SK-N-MC (cell line): Measurements from ENCODE around the gene ARL4D.
A peak's percentile ranks its signal among the peaks of the same experiment; 100 is the strongest.
"Not testable (repeated sequence)": the region's sequence is repeated elsewhere in the genome, so short reads cannot be mapped to it uniquely, and the experiment has no call there.

Experiments
- DNase-seq: peaks from one replicate; pipeline ENCODE4 v3.0.0-alpha.2; 2011; ENCODE audit warnings: low read depth, low spot score
- H3K27ac ChIP-seq: fragments of 200-600 bp; sonication (generic); 2 replicates; pipeline ENCODE4 v1.5.1; 2016; ENCODE audit warnings: mixed run types
- H3K36me3 ChIP-seq: fragments of 200-600 bp; sonication (generic); 2 replicates; pipeline ENCODE4 v1.6.1; 2017; ENCODE audit warnings: antibody characterized with exemption, low read length, mixed read lengths; ENCODE audit not compliant: insufficient read depth
- H3K4me3 ChIP-seq: fragments of 200-600 bp; sonication (generic); 2 replicates; pipeline ENCODE4 v1.5.1; 2016
- H3K9ac ChIP-seq: fragments of 200-600 bp; sonication (generic); 2 replicates; pipeline ENCODE4 v1.8.0; 2017; ENCODE audit warnings: mixed run types, mixed read lengths; ENCODE audit not compliant: insufficient read length
- H3K9me3 ChIP-seq: fragments of 200-600 bp; sonication (generic); 2 replicates; pipeline ENCODE4 v1.6.1; 2017; ENCODE audit warnings: low read depth, mild to moderate bottlenecking, antibody characterized with exemption, low read length, moderate library complexity, mixed read lengths
- EZH2 ChIP-seq: fragments of 200-600 bp; sonication (generic); IDR thresholded peaks from one replicate; pipeline ENCODE4 v1.6.1; 2017; ENCODE audit warnings: antibody characterized with exemption
- FOXP2 ChIP-seq: optimal IDR thresholded peaks from 2 replicates; pipeline ENCODE3; 2011; ENCODE audit warnings: mild to moderate bottlenecking, moderate library complexity; ENCODE audit not compliant: insufficient read depth; ENCODE audit errors: extremely low read length, control extremely low read depth
- POLR2AphosphoS5 ChIP-seq: IDR thresholded peaks from 2 replicates; pipeline ENCODE4 v1.6.1; 2012; ENCODE audit warnings: mild to moderate bottlenecking, low read depth, low read length, borderline replicate concordance

The ARL4D gene

GRCh38 chr17:43366891-43367736 lies 31.7 kb upstream of the ARL4D start:
- Histone ChIP-seq H3K36me3 (no peaks in the 10 kb centered on the region), H3K9me3 (no peaks in the 10 kb centered on the region), H3K27ac (peak overlapping the region; percentile 79), H3K9ac (no peak overlapping the region), H3K4me3 (no peak overlapping the region)
- TF ChIP-seq FOXP2 (no peak), POLR2AphosphoS5 (no peak), EZH2 (no peak)
- no peak for DNase-seq

DNA sequence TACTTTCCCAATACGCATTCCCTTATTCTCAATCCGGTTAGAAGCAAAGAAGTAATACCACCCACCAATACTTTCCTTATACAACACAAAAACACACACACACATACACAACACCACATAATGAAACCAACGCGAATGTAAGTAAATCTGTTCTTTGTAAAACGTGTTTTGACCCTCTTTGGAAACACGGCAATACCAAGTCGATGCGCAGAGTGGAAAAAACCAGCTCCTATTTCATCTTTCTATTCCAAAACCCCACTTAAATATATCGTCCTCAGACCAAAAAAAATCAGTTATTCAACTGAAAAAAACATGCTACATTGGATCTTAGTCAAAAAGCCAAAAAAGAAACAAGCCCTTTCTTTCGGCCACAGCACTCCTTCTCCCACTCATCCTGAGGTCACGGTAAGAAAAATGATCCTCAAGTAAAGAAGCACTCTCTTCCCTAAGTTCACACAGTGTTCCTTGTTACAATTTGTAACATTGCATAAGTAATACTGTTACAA lies 31.0 kb upstream of the ARL4D start:
- Histone ChIP-seq H3K4me3 (no peak overlapping the region), H3K9ac (peak overlapping the region; percentile 65), H3K36me3 (no peaks in the 10 kb centered on the region), H3K9me3 (no peaks in the 10 kb centered on the region), H3K27ac (peak overlapping the region; percentile 79)
- TF ChIP-seq FOXP2 (no peak), EZH2 (no peak), POLR2AphosphoS5 (peak; percentile 100)
- peak; percentile 66 for DNase-seq

GRCh38 chr17:43368740-43369506 lies 29.9 kb upstream of the ARL4D start:
- Histone ChIP-seq H3K4me3 (no peak overlapping the region), H3K9ac (no peak overlapping the region), H3K27ac (no peak overlapping the region), H3K9me3 (no peaks in the 10 kb centered on the region), H3K36me3 (no peaks in the 10 kb centered on the region)
- TF ChIP-seq FOXP2 (no peak), EZH2 (no peak), POLR2AphosphoS5 (no peak)
- no peak for DNase-seq

GRCh38 chr17:43369986-43370385 lies 28.8 kb upstream of the ARL4D start:
- no peak overlapping the region for H3K4me3 ChIP-seq
- TF ChIP-seq FOXP2 (no peak), EZH2 (no peak), POLR2AphosphoS5 (no peak)
- H3K9ac ChIP-seq, result no peak overlapping the region

DNA sequence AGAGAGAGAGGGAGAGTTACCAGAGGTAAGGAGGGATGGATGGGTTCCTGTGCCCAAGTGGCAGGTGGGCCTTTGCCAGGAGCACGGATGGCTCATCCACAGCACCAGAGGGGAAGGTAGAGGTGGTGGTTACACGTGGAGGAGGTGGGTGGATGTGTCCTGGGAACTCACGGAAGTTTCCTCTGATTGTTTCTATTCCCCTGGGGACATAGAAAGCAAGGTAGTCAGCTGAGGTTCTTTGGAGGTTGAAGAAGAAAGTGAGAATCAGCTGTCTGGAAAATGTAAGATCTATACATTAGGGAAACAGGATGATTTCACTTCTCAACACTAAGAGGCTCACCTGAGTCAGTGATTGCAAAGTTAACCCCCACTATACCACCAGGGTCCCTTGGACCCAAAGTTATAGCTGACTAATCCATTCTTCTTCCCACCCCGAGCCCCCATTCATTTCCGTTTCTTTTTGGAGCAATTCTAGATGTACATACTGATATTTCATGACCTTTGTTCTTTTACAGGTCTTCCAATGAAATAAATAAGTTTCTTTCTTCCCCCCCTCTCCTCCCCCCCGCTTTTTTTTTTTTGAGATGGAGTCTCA lies 27.5 kb upstream of the ARL4D start:
- DNase-seq, result no peak
- Histone ChIP-seq H3K36me3 (no peaks in the 10 kb centered on the region), H3K4me3 (no peak overlapping the region), H3K9me3 (no peaks in the 10 kb centered on the region), H3K9ac (no peak overlapping the region), H3K27ac (no peak overlapping the region)
- TF ChIP-seq FOXP2, result no peak
- TF ChIP-seq POLR2AphosphoS5, result no peak
- no peak for TF ChIP-seq EZH2

More at GRCh38 chr17:43369986-43370385, 28.8 kb upstream of the ARL4D start:
- DNase-seq, result no peak
- Histone ChIP-seq H3K9me3 (no peaks in the 10 kb centered on the region), H3K27ac (no peak overlapping the region), H3K36me3 (no peaks in the 10 kb centered on the region)

- H3K27ac ChIP-seq, result no peak overlapping the region
- no peaks in the 10 kb centered on the region for H3K36me3 ChIP-seq
- no peak for DNase-seq
- no peak overlapping the region for H3K9ac ChIP-seq
- TF ChIP-seq FOXP2 (no peak), POLR2AphosphoS5 (no peak), EZH2 (no peak)
- H3K4me3 ChIP-seq, result no peak overlapping the region
- no peaks in the 10 kb centered on the region for H3K9me3 ChIP-seq
These were observed 26.4 kb upstream of the ARL4D start for GRCh38 chr17:43372273-43372911.

DNA sequence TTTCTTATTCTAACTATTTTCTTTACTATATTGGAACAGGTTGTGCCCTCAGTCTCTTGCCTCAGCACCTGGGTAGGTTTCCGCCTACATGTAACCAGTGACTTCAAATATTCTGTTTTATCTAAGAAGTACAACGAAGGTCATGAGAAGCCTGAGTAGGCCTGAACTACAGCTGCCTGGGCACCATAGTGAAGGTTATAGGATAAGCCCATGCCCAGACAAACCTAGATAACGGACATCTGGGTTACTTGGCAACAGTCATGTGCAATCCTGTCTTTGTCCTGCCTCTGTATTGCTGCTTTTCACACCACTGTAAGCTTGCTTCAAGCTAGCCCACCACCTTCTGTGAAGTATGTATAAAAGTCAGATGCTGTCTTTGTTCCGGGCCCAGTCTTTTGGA lies 25.4 kb upstream of the ARL4D start:
- DNase-seq, result no peak
- Histone ChIP-seq H3K27ac (no peak overlapping the region), H3K4me3 (no peak overlapping the region), H3K9ac (no peak overlapping the region), H3K9me3 (no peaks in the 10 kb centered on the region), H3K36me3 (no peaks in the 10 kb centered on the region)
- TF ChIP-seq FOXP2 (no peak), POLR2AphosphoS5 (no peak), EZH2 (no peak)

DNA sequence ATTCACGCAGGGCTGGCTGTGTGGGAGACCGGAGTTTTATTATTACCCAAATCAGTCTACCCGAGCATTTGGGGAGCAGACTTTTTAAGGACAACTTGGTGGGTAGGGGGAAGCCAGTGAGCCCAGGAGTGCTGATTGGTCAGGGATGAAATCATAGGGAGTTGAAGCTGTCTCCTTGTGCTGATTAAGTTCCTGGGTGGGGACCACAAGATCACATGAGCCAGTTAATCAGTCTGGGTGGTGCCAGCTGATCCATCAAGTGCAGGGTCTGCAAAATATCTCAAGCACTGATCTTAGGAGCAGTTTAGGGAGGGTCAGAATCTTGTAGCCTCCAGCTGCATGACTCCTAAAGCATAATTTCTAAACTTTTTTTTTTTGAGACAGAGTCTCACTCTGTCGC lies 22.9 kb upstream of the ARL4D start:
- H3K27ac ChIP-seq, H3K4me3 ChIP-seq, H3K36me3 ChIP-seq, H3K9me3 ChIP-seq, H3K9ac ChIP-seq, DNase-seq: not testable (repeated sequence)
